ENCODE data around the gene WDR88. TPM values are rescaled to one million over a fixed set of nuclear protein-coding genes. Genes with fewer than 3 reads are reported as not detected.

The WDR88 gene
- total and polyA plus RNA-seq, 2 experiments from 2014 or later = not detected

DNA sequence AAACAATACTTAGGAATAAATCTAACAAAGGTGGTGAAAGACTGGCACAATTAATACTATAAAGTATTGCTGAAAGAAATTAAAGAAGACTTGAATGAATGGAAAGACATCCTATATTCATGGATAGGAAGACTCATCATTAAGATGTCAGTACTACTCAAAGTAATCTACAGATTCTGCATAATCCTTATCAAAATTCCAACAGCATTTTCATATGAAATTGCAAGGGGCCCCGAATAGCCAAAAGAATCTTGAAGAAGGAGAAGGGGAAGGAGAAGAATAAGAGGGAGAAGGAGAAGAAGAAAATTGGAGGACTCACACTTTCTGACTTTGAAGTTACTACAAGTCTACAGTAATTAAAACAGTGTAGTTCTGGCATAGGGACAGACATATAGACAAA is 36.6 kb downstream of the WDR88 start:
- H3K27me3 ChIP-seq (ENCODE audit: insufficient read depth) = no peaks in the 10 kb centered on the region
- no peak overlapping the region for H3K4me3 ChIP-seq
- peaks cover 3% of the 10 kb centered on the region; the same call in 1 of the 2 replicates for H3K4me1 ChIP-seq (ENCODE audit: insufficient read depth)
- Mint-ChIP-seq H3K36me3 (ENCODE audit: low read depth) (peaks cover 16% of the 10 kb centered on the region), H3K4me3 (no peak overlapping the region), H3K4me1 (no peaks in the 10 kb centered on the region), H3K9me3 (peaks cover 37% of the 10 kb centered on the region), H3K27ac (no peak overlapping the region), H3K27me3 (ENCODE audit: insufficient read depth, low read depth, poor library complexity) (peaks cover 3% of the 10 kb centered on the region)
- no peak overlapping the region for H2AFZ ChIP-seq
- H3K36me3 ChIP-seq (ENCODE audit: insufficient read depth) = no peaks in the 10 kb centered on the region
- no peak overlapping the region for H3K27ac ChIP-seq (ENCODE audit: low read depth)
- H3K4me2 ChIP-seq = no peak overlapping the region
- TF ChIP-seq, protein P1, sequence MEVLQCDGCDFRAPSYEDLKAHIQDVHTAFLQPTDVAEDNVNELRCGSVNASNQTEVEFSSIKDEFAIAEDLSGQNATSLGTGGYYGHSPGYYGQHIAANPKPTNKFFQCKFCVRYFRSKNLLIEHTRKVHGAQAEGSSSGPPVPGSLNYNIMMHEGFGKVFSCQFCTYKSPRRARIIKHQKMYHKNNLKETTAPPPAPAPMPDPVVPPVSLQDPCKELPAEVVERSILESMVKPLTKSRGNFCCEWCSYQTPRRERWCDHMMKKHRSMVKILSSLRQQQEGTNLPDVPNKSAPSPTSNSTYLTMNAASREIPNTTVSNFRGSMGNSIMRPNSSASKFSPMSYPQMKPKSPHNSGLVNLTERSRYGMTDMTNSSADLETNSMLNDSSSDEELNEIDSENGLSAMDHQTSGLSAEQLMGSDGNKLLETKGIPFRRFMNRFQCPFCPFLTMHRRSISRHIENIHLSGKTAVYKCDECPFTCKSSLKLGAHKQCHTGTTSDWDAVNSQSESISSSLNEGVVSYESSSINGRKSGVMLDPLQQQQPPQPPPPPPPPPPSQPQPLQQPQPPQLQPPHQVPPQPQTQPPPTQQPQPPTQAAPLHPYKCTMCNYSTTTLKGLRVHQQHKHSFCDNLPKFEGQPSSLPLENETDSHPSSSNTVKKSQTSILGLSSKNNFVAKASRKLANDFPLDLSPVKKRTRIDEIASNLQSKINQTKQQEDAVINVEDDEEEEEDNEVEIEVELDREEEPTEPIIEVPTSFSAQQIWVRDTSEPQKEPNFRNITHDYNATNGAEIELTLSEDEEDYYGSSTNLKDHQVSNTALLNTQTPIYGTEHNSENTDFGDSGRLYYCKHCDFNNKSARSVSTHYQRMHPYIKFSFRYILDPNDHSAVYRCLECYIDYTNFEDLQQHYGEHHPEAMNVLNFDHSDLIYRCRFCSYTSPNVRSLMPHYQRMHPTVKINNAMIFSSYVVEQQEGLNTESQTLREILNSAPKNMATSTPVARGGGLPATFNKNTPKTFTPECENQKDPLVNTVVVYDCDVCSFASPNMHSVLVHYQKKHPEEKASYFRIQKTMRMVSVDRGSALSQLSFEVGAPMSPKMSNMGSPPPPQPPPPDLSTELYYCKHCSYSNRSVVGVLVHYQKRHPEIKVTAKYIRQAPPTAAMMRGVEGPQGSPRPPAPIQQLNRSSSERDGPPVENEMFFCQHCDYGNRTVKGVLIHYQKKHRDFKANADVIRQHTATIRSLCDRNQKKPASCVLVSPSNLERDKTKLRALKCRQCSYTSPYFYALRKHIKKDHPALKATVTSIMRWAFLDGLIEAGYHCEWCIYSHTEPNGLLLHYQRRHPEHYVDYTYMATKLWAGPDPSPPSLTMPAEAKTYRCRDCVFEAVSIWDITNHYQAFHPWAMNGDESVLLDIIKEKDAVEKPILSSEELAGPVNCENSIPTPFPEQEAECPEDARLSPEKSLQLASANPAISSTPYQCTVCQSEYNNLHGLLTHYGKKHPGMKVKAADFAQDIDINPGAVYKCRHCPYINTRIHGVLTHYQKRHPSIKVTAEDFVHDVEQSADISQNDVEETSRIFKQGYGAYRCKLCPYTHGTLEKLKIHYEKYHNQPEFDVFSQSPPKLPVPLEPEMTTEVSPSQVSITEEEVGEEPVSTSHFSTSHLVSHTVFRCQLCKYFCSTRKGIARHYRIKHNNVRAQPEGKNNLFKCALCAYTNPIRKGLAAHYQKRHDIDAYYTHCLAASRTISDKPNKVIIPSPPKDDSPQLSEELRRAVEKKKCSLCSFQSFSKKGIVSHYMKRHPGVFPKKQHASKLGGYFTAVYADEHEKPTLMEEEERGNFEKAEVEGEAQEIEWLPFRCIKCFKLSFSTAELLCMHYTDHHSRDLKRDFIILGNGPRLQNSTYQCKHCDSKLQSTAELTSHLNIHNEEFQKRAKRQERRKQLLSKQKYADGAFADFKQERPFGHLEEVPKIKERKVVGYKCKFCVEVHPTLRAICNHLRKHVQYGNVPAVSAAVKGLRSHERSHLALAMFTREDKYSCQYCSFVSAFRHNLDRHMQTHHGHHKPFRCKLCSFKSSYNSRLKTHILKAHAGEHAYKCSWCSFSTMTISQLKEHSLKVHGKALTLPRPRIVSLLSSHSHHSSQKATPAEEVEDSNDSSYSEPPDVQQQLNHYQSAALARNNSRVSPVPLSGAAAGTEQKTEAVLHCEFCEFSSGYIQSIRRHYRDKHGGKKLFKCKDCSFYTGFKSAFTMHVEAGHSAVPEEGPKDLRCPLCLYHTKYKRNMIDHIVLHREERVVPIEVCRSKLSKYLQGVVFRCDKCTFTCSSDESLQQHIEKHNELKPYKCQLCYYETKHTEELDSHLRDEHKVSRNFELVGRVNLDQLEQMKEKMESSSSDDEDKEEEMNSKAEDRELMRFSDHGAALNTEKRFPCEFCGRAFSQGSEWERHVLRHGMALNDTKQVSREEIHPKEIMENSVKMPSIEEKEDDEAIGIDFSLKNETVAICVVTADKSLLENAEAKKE (CRISPR knock-in tag; IDR thresholded peaks at IDR 0.05) = no peak
- H3F3A ChIP-seq (replicated peaks; ENCODE audit: low read depth) = no peaks in the 10 kb centered on the region
- no peaks in the 10 kb centered on the region for H3K79me2 ChIP-seq (replicated peaks; ENCODE audit: insufficient read depth)
- ATAC-seq = no peak
- no peaks in the 10 kb centered on the region for H4K20me1 ChIP-seq (replicated peaks; ENCODE audit: insufficient read depth)
- DNase-seq (ENCODE audit: low spot score) = no peak
- no peaks in the 10 kb centered on the region for H3K9me2 ChIP-seq (ENCODE audit: insufficient read depth)

DNA sequence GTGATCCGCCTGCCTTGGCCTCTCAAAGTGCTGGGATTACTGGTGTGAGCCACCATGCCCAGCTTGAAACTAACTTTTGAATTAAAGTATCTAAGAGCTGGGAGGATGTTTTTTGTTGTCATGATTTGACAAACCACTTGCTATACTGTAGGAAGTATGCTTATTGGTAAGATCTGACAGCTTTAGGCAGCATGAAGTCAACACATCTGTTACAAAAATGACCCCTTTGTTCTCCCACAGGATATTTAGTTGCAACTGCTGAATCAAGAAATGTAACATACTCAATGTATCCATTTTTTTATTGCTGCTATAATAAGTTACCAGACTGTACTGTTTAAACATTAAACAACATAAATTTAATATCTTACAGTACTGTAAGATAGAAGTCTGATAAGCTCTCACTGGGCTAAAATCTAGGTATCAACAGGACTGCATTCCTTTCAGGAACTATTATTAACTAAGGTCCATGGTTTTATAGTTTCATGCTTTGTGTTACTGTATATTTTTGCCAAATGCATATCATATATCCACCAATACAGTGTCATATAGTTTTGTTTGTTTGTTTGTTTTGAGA is 39.4 kb downstream of the WDR88 start:
- Histone ChIP-seq H3K27ac (ENCODE audit: low read depth) (no peak overlapping the region), H2AFZ (no peak overlapping the region), H4K20me1 (replicated peaks; ENCODE audit: insufficient read depth) (peaks cover 4% of the 10 kb centered on the region; the same call in 1 of the 2 replicates), H3K4me1 (ENCODE audit: insufficient read depth) (peaks cover 3% of the 10 kb centered on the region), H3K9me2 (ENCODE audit: insufficient read depth) (no peaks in the 10 kb centered on the region), H3K4me3 (no peak overlapping the region), H3K27me3 (ENCODE audit: insufficient read depth) (no peaks in the 10 kb centered on the region), H3K79me2 (replicated peaks; ENCODE audit: insufficient read depth) (no peaks in the 10 kb centered on the region; the same call in 1 of the 2 replicates), H3F3A (replicated peaks; ENCODE audit: low read depth) (no peaks in the 10 kb centered on the region), H3K4me2 (no peak overlapping the region), H3K36me3 (ENCODE audit: insufficient read depth) (no peaks in the 10 kb centered on the region)
- no peak overlapping the region for H3K4me3 Mint-ChIP-seq
- no peak for ATAC-seq
- peaks cover 12% of the 10 kb centered on the region for H3K27me3 Mint-ChIP-seq (ENCODE audit: insufficient read depth, low read depth, poor library complexity)
- peaks cover 10% of the 10 kb centered on the region; the same call in 2 of the 3 replicates for H3K4me1 Mint-ChIP-seq
- peaks cover 10% of the 10 kb centered on the region; the same call in 2 of the 3 replicates for H3K36me3 Mint-ChIP-seq (ENCODE audit: low read depth)
- TF ChIP-seq POLR2AphosphoS5 (IDR thresholded peaks at IDR 0.05; ENCODE audit: low read depth) = no peak
- no peak for TF ChIP-seq EZH2 (IDR thresholded peaks at IDR 0.05; ENCODE audit: low read depth, unreplicated experiment)
- TF ChIP-seq, protein P1 (CRISPR knock-in tag; IDR thresholded peaks at IDR 0.05) = no peak
- DNase-seq (ENCODE audit: low spot score) = no peak
- H3K9me3 Mint-ChIP-seq = peaks cover 23% of the 10 kb centered on the region
- no peak overlapping the region for H3K27ac Mint-ChIP-seq
